ENCODE measurements around the gene KRTAP23-1.

Gene KRTAP23-1

DNA sequence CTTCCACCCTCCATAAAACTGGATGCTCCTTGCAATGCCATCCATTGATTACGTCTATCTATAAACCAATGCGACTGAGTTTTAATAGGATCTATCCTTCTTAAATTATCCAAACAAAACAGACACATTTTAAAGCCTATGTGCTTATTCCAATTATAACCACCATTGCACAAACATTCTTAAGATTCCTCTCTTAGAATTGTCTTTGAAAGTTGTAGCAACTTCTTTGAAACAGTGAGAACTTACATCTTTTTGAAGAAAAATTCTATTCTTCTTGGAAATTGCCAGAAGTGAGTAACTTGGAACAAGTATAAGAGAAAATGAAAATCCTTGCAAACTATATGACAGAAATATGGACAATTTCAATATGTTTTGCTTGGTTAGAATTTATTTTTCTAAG, 28.2 kb downstream of the KRTAP23-1 start, which contains the start of gene KRTAP26-1:
TSS of gene KRTAP26-1 (minus strand) at position 101 of the 400 bp plus-strand sequence. CDS start 280 bp downstream, outside the sequence.
- H3K9me3 ChIP-seq (ENCODE audit: insufficient read depth, low read depth, low read length) = no peaks in the 10 kb centered on the region
- no peak within 1 kb of the TSS for H3K4me3 ChIP-seq (ENCODE audit: low read length, poor library complexity, severe bottlenecking)
- no peaks in the 10 kb centered on the region for H3F3A ChIP-seq (ENCODE audit: low read depth)
- no peaks in the 10 kb centered on the region for H4K20me1 ChIP-seq (ENCODE audit: insufficient read depth, low read length, poor library complexity, severe bottlenecking)
- no peak within 1 kb of the TSS for H3K9ac ChIP-seq (ENCODE audit: low read depth, low read length, poor library complexity, severe bottlenecking)
- no peak for TF ChIP-seq EZH2phosphoT487 (IDR thresholded peaks at IDR 0.05; ENCODE audit: borderline replicate concordance)
- TF ChIP-seq CTCF (conservative IDR thresholded peaks at IDR 0.05; ENCODE audit: low read length) = no peak
- no peaks in the 10 kb centered on the region for H3K79me2 ChIP-seq (ENCODE audit: insufficient read depth, low read length)
- no peak within 1 kb of the TSS for H3K4me2 ChIP-seq (ENCODE audit: low read depth, low read length, poor library complexity, severe bottlenecking)
- no peaks in the 10 kb centered on the region for H3K27me3 ChIP-seq (ENCODE audit: insufficient read depth, low read length, poor library complexity, severe bottlenecking)
- H2AFZ ChIP-seq (ENCODE audit: low read length) = no peak within 1 kb of the TSS
- no peaks in the 10 kb centered on the region for H3K36me3 ChIP-seq (ENCODE audit: insufficient read depth, low read length)
- H3K4me1 ChIP-seq (ENCODE audit: insufficient read depth, low read length, poor library complexity, severe bottlenecking) = no peaks in the 10 kb centered on the region
- no peaks in the 10 kb centered on the region for H3K9me2 ChIP-seq (replicated peaks; ENCODE audit: low read depth, low read length)

- Histone ChIP-seq H2AFZ (ENCODE audit: low read length) (no peak overlapping the region), H3K4me1 (ENCODE audit: insufficient read depth, low read length, poor library complexity, severe bottlenecking) (no peaks in the 10 kb centered on the region), H3F3A (ENCODE audit: low read depth) (no peaks in the 10 kb centered on the region), H3K4me3 (ENCODE audit: low read length, poor library complexity, severe bottlenecking) (no peak overlapping the region), H3K9me3 (ENCODE audit: insufficient read depth, low read depth, low read length) (no peaks in the 10 kb centered on the region), H4K20me1 (ENCODE audit: insufficient read depth, low read length, poor library complexity, severe bottlenecking) (no peaks in the 10 kb centered on the region), H3K9ac (ENCODE audit: low read depth, low read length, poor library complexity, severe bottlenecking) (no peak overlapping the region), H3K79me2 (ENCODE audit: insufficient read depth, low read length) (no peaks in the 10 kb centered on the region), H3K4me2 (ENCODE audit: low read depth, low read length, poor library complexity, severe bottlenecking) (no peak overlapping the region), H3K27me3 (ENCODE audit: insufficient read depth, low read length, poor library complexity, severe bottlenecking) (no peaks in the 10 kb centered on the region), H3K9me2 (replicated peaks; ENCODE audit: low read depth, low read length) (no peaks in the 10 kb centered on the region), H3K36me3 (ENCODE audit: insufficient read depth, low read length) (no peaks in the 10 kb centered on the region)
- TF ChIP-seq CTCF (conservative IDR thresholded peaks at IDR 0.05; ENCODE audit: low read length) (no peak), EZH2phosphoT487 (IDR thresholded peaks at IDR 0.05; ENCODE audit: borderline replicate concordance) (no peak)
Measured at GRCh38 chr21:30315701-30316100, 32.7 kb downstream of the KRTAP23-1 start.

DNA sequence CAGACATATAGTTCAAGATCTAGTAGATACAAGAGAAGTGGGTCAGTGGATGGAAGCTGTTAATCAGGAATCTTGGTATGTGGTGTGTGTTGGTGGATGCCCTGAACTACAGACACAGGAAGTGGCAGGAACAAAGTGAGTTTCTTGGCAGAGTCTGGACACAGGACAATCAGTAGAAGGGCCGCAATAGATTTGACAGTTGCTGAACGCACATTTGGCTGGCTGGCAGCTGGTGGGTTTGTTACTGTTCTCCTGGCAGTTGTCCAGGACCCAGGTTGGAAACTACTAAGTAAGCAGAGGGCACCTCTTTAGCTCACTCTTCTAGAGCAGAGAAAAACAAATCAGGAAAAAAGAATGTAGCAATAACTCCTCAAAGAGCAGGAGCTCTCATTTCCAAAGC, 41.5 kb downstream of the KRTAP23-1 start:
- H3K9me2 ChIP-seq (replicated peaks; ENCODE audit: low read depth, low read length) = no peaks in the 10 kb centered on the region
- no peak for TF ChIP-seq EZH2phosphoT487 (IDR thresholded peaks at IDR 0.05; ENCODE audit: borderline replicate concordance)
- TF ChIP-seq CTCF (conservative IDR thresholded peaks at IDR 0.05; ENCODE audit: low read length) = no peak
- no peaks in the 10 kb centered on the region for H3K9me3 ChIP-seq (ENCODE audit: insufficient read depth, low read depth, low read length)
- no peaks in the 10 kb centered on the region for H3K4me1 ChIP-seq (ENCODE audit: insufficient read depth, low read length, poor library complexity, severe bottlenecking)
- H3K36me3 ChIP-seq (ENCODE audit: insufficient read depth, low read length) = no peaks in the 10 kb centered on the region
- H3K79me2 ChIP-seq (ENCODE audit: insufficient read depth, low read length) = no peaks in the 10 kb centered on the region
- H4K20me1 ChIP-seq (ENCODE audit: insufficient read depth, low read length, poor library complexity, severe bottlenecking) = no peaks in the 10 kb centered on the region
- H3K4me2 ChIP-seq (ENCODE audit: low read depth, low read length, poor library complexity, severe bottlenecking) = no peak overlapping the region
- H3K4me3 ChIP-seq (ENCODE audit: low read length, poor library complexity, severe bottlenecking) = no peak overlapping the region
- H3K9ac ChIP-seq (ENCODE audit: low read depth, low read length, poor library complexity, severe bottlenecking) = no peak overlapping the region
- H3F3A ChIP-seq (ENCODE audit: low read depth) = no peaks in the 10 kb centered on the region
- no peaks in the 10 kb centered on the region for H3K27me3 ChIP-seq (ENCODE audit: insufficient read depth, low read length, poor library complexity, severe bottlenecking)
- H2AFZ ChIP-seq (ENCODE audit: low read length) = no peak overlapping the region

All from Loucy (cell line).